Measurements from ENCODE around the gene CFAP58.

GRCh38 chr10:104340111-104340526 is 13.5 kb upstream of the CFAP58 start:
- TF ChIP-seq CTCF (conservative IDR thresholded peaks at IDR 0.05): no peak
- TF ChIP-seq EZH2 (IDR thresholded peaks at IDR 0.05; ENCODE audit: low read depth): no peak

Data from PC-9 (cell line).